Measurements from ENCODE around the gene LDLRAD4.

Gene LDLRAD4

GRCh38 chr18:13513021-13513420 is 294.5 kb downstream of the LDLRAD4 start:
- H3K9ac ChIP-seq (ENCODE audit: low read length): no peak overlapping the region

GRCh38 chr18:13513481-13513880 is 294.9 kb downstream of the LDLRAD4 start:
- peaks cover 16% of the 10 kb centered on the region for H3K9me3 ChIP-seq (ENCODE audit: control insufficient read depth, low read length)

More at GRCh38 chr18:13513021-13513420, 294.5 kb downstream of the LDLRAD4 start:
- Histone ChIP-seq H3K4me1 (ENCODE audit: control insufficient read depth, insufficient read depth, low read length) (no peaks in the 10 kb centered on the region), H3K27me3 (replicated peaks; ENCODE audit: control insufficient read depth, insufficient read depth, low read length) (peaks cover 9% of the 10 kb centered on the region), H3K4me3 (ENCODE audit: low read length) (no peak overlapping the region), H3K36me3 (ENCODE audit: control insufficient read depth, insufficient read depth, low read length, severe bottlenecking) (no peaks in the 10 kb centered on the region), H3K9me3 (ENCODE audit: control insufficient read depth, low read length) (peaks cover 16% of the 10 kb centered on the region)
- peak; percentile 15 for DNase-seq (ENCODE audit: low read depth)

GRCh38 chr18:13514558-13514957 is 296.0 kb downstream of the LDLRAD4 start:
- no peak for DNase-seq (ENCODE audit: low read depth)
- H3K4me1 ChIP-seq (ENCODE audit: control insufficient read depth, insufficient read depth, low read length): no peaks in the 10 kb centered on the region
- H3K27me3 ChIP-seq (replicated peaks; ENCODE audit: control insufficient read depth, insufficient read depth, low read length): peaks cover 7% of the 10 kb centered on the region
- H3K9me3 ChIP-seq (ENCODE audit: control insufficient read depth, low read length): peaks cover 11% of the 10 kb centered on the region
- H3K36me3 ChIP-seq (ENCODE audit: control insufficient read depth, insufficient read depth, low read length, severe bottlenecking): no peaks in the 10 kb centered on the region
- no peak overlapping the region for H3K4me3 ChIP-seq (ENCODE audit: low read length)
- H3K9ac ChIP-seq (ENCODE audit: low read length): no peak overlapping the region

More at GRCh38 chr18:13513481-13513880, 294.9 kb downstream of the LDLRAD4 start:
- Histone ChIP-seq H3K9ac (ENCODE audit: low read length) (no peak overlapping the region), H3K4me1 (ENCODE audit: control insufficient read depth, insufficient read depth, low read length) (no peaks in the 10 kb centered on the region), H3K36me3 (ENCODE audit: control insufficient read depth, insufficient read depth, low read length, severe bottlenecking) (no peaks in the 10 kb centered on the region), H3K27me3 (replicated peaks; ENCODE audit: control insufficient read depth, insufficient read depth, low read length) (peaks cover 7% of the 10 kb centered on the region), H3K4me3 (ENCODE audit: low read length) (no peak overlapping the region)
- DNase-seq (ENCODE audit: low read depth): no peak

- H3K9ac ChIP-seq (ENCODE audit: low read length): no peak overlapping the region
- H3K9me3 ChIP-seq (ENCODE audit: control insufficient read depth, low read length): peaks cover 11% of the 10 kb centered on the region
- H3K27me3 ChIP-seq (replicated peaks; ENCODE audit: control insufficient read depth, insufficient read depth, low read length): peaks cover 6% of the 10 kb centered on the region
- no peaks in the 10 kb centered on the region for H3K4me1 ChIP-seq (ENCODE audit: control insufficient read depth, insufficient read depth, low read length)
- no peak overlapping the region for H3K4me3 ChIP-seq (ENCODE audit: low read length)
- no peaks in the 10 kb centered on the region for H3K36me3 ChIP-seq (ENCODE audit: control insufficient read depth, insufficient read depth, low read length, severe bottlenecking)
- DNase-seq (ENCODE audit: low read depth): no peak
Measured at GRCh38 chr18:13516855-13517254, 298.3 kb downstream of the LDLRAD4 start.

- H3K9me3 ChIP-seq (ENCODE audit: control insufficient read depth, low read length): peaks cover 11% of the 10 kb centered on the region
- H3K27me3 ChIP-seq (replicated peaks; ENCODE audit: control insufficient read depth, insufficient read depth, low read length): peaks cover 11% of the 10 kb centered on the region
- no peaks in the 10 kb centered on the region for H3K4me1 ChIP-seq (ENCODE audit: control insufficient read depth, insufficient read depth, low read length)
- H3K4me3 ChIP-seq (ENCODE audit: low read length): no peak overlapping the region
- no peaks in the 10 kb centered on the region for H3K36me3 ChIP-seq (ENCODE audit: control insufficient read depth, insufficient read depth, low read length, severe bottlenecking)
- no peak overlapping the region for H3K9ac ChIP-seq (ENCODE audit: low read length)
- DNase-seq (ENCODE audit: low read depth): no peak
Measured at GRCh38 chr18:13517369-13517768, 298.8 kb downstream of the LDLRAD4 start.

GRCh38 chr18:13518382-13518781 is 299.8 kb downstream of the LDLRAD4 start:
- DNase-seq (ENCODE audit: low read depth): no peak
- Histone ChIP-seq H3K36me3 (ENCODE audit: control insufficient read depth, insufficient read depth, low read length, severe bottlenecking) (no peaks in the 10 kb centered on the region), H3K4me1 (ENCODE audit: control insufficient read depth, insufficient read depth, low read length) (no peaks in the 10 kb centered on the region), H3K9me3 (ENCODE audit: control insufficient read depth, low read length) (peaks cover 11% of the 10 kb centered on the region), H3K4me3 (ENCODE audit: low read length) (no peak overlapping the region), H3K9ac (ENCODE audit: low read length) (no peak overlapping the region), H3K27me3 (replicated peaks; ENCODE audit: control insufficient read depth, insufficient read depth, low read length) (peaks cover 18% of the 10 kb centered on the region)

GRCh38 chr18:13520306-13520705 is 301.7 kb downstream of the LDLRAD4 start:
- H3K36me3 ChIP-seq (ENCODE audit: control insufficient read depth, insufficient read depth, low read length, severe bottlenecking): no peaks in the 10 kb centered on the region
- peaks cover 23% of the 10 kb centered on the region for H3K27me3 ChIP-seq (replicated peaks; ENCODE audit: control insufficient read depth, insufficient read depth, low read length)
- no peak overlapping the region for H3K9ac ChIP-seq (ENCODE audit: low read length)
- H3K4me1 ChIP-seq (ENCODE audit: control insufficient read depth, insufficient read depth, low read length): no peaks in the 10 kb centered on the region
- no peak overlapping the region for H3K4me3 ChIP-seq (ENCODE audit: low read length)
- DNase-seq (ENCODE audit: low read depth): no peak
- H3K9me3 ChIP-seq (ENCODE audit: control insufficient read depth, low read length): peaks cover 11% of the 10 kb centered on the region

GRCh38 chr18:13520741-13521140 is 302.2 kb downstream of the LDLRAD4 start:
- Histone ChIP-seq H3K9ac (ENCODE audit: low read length) (no peak overlapping the region), H3K27me3 (replicated peaks; ENCODE audit: control insufficient read depth, insufficient read depth, low read length) (peaks cover 23% of the 10 kb centered on the region), H3K4me3 (ENCODE audit: low read length) (no peak overlapping the region), H3K9me3 (ENCODE audit: control insufficient read depth, low read length) (peaks cover 11% of the 10 kb centered on the region), H3K4me1 (ENCODE audit: control insufficient read depth, insufficient read depth, low read length) (no peaks in the 10 kb centered on the region), H3K36me3 (ENCODE audit: control insufficient read depth, insufficient read depth, low read length, severe bottlenecking) (no peaks in the 10 kb centered on the region)
- no peak for DNase-seq (ENCODE audit: low read depth)

- Histone ChIP-seq H3K9ac (ENCODE audit: low read length) (no peak overlapping the region), H3K9me3 (ENCODE audit: control insufficient read depth, low read length) (peaks cover 11% of the 10 kb centered on the region), H3K27me3 (replicated peaks; ENCODE audit: control insufficient read depth, insufficient read depth, low read length) (peaks cover 23% of the 10 kb centered on the region), H3K36me3 (ENCODE audit: control insufficient read depth, insufficient read depth, low read length, severe bottlenecking) (no peaks in the 10 kb centered on the region), H3K4me3 (ENCODE audit: low read length) (no peak overlapping the region), H3K4me1 (ENCODE audit: control insufficient read depth, insufficient read depth, low read length) (no peaks in the 10 kb centered on the region)
- DNase-seq (ENCODE audit: low read depth): no peak
Measured at GRCh38 chr18:13521418-13521817, 302.9 kb downstream of the LDLRAD4 start.

- Histone ChIP-seq H3K4me3 (ENCODE audit: low read length) (no peak overlapping the region), H3K36me3 (ENCODE audit: control insufficient read depth, insufficient read depth, low read length, severe bottlenecking) (no peaks in the 10 kb centered on the region), H3K9me3 (ENCODE audit: control insufficient read depth, low read length) (peaks cover 11% of the 10 kb centered on the region), H3K27me3 (replicated peaks; ENCODE audit: control insufficient read depth, insufficient read depth, low read length) (peaks cover 23% of the 10 kb centered on the region), H3K9ac (ENCODE audit: low read length) (no peak overlapping the region), H3K4me1 (ENCODE audit: control insufficient read depth, insufficient read depth, low read length) (no peaks in the 10 kb centered on the region)
- DNase-seq (ENCODE audit: low read depth): no peak
Measured at GRCh38 chr18:13522256-13522655, 303.7 kb downstream of the LDLRAD4 start.

GRCh38 chr18:13522861-13523660 is 304.5 kb downstream of the LDLRAD4 start:
- Histone ChIP-seq H3K27me3 (replicated peaks; ENCODE audit: control insufficient read depth, insufficient read depth, low read length) (peaks cover 23% of the 10 kb centered on the region), H3K9me3 (ENCODE audit: control insufficient read depth, low read length) (peaks cover 9% of the 10 kb centered on the region), H3K4me3 (ENCODE audit: low read length) (no peak overlapping the region), H3K4me1 (ENCODE audit: control insufficient read depth, insufficient read depth, low read length) (no peaks in the 10 kb centered on the region), H3K9ac (ENCODE audit: low read length) (no peak overlapping the region), H3K36me3 (ENCODE audit: control insufficient read depth, insufficient read depth, low read length, severe bottlenecking) (no peaks in the 10 kb centered on the region)
- no peak for DNase-seq (ENCODE audit: low read depth)

Measured in adipocyte (in vitro differentiated cells).